GM12801 (cell line): ENCODE measurements around the gene FADD.

Source experiments
- CTCF ChIP-seq: IDR thresholded peaks from one replicate; pipeline ENCODE4 v1.5.1; 2011; ENCODE audit warnings: control low read depth; ENCODE audit not compliant: insufficient read length; ENCODE audit errors: extremely low read depth

The FADD gene

DNA sequence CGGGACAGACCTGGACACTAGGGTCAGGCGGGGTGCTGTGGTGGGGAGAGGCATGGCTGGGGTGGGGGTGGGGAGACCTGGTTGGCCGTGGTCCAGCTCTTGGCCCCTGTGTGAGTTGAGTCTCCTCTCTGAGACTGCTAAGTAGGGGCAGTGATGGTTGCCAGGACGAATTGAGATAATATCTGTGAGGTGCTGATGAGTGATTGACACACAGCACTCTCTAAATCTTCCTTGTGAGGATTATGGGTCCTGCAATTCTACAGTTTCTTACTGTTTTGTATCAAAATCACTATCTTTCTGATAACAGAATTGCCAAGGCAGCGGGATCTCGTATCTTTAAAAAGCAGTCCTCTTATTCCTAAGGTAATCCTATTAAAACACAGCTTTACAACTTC lies 3.9 kb downstream of the FADD start:
- no peak for TF ChIP-seq CTCF

DNA sequence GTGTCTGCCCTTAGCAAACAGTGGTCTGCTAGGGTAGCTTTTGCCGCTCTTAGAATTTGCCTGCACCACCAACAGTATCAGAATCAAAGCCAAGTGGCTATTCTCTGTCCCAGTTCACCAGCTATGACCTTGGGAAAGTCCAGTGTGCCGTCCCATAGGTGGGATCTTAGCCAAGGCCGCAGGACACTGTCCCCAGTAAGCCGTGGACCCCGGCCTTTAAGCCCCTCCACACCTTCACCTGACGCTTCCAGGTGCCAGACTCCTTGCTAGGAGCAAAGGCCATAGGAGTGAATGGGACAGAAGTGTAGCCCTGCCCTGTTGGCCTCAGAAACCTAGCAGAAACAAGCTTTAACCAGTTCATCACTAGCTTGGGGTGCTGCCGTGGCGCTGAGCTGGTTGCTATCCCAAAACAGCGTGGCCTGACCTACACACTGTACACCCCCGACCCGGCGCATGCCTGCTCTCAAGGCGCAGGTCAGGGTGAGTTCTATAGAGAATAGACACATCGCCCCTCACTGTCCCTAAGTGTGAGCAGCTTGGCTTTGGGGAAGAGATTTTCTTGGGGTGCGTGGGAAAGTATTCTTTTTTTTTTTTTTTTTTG lies 4.5 kb downstream of the FADD start:
- no peak for TF ChIP-seq CTCF

GRCh38 chr11:70209391-70209912 lies 6.4 kb downstream of the FADD start:
- TF ChIP-seq CTCF, result no peak

DNA sequence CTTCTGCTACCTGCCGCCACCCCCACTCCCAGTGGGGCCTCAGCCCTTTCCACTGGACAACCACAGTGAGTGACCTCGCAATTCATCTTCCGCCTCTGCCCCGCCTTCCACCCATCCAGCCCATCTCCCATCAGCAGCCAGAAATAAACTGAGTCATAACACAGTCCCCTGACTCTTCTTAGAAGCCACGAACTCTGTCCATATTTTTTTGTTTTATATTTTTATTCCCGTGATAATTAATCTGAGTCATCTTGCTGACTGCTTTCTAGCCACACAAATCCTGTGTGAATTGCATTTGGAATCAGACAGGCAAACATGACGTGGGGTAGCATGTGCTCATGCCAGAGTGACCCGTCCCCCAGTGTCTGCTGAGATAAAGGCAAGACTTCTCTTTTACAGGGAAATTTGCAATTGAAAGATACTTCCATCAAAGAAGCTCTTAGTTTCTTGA lies 7.0 kb downstream of the FADD start:
- TF ChIP-seq CTCF, result no peak

- no peak for TF ChIP-seq CTCF
Observed at GRCh38 chr11:70210530-70210929, 7.4 kb downstream of the FADD start.

- no peak for TF ChIP-seq CTCF
Observed at GRCh38 chr11:70212227-70212811, 9.2 kb downstream of the FADD start.

DNA sequence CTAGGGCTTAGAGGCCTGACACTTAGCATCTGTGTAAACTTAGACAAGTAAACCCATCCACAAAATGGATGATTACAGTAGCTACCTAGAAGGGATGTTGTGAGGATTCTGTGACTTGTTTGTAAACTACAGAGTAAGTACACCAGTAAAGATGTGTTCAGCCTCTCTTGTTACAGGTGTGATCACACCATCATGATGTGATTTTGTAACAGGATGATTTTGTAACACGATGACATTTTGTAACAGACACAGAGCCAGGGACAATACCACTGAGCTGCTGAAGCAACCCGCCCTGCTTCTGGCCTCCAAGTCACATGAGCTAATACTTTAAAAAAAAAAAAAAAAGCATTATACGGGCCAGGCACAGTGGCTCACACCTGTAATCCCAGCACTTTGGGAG lies 17.0 kb downstream of the FADD start:
- TF ChIP-seq CTCF, result no peak
